HG03342 (cell line): Measurements from ENCODE around the gene GPR142.

ENCODE experiments used
- ATAC-seq: cut with Tn5 transposase; IDR thresholded peaks from one replicate; pipeline ENCODE4 v1.9.1; 2021; ENCODE audit warnings: mild to moderate bottlenecking, moderate library complexity; ENCODE audit not compliant: unreplicated experiment

Gene GPR142

GRCh38 chr17:74367206-74367605 is at the start of gene GPR142:
GPR142 (plus strand) TSS chr17:74367506; CDS start chr17:74369541, 2,035 bp downstream.
- no peak for ATAC-seq

- no peak for ATAC-seq
Measured at GRCh38 chr17:74318391-74318790, 48.9 kb upstream of the GPR142 start.

DNA sequence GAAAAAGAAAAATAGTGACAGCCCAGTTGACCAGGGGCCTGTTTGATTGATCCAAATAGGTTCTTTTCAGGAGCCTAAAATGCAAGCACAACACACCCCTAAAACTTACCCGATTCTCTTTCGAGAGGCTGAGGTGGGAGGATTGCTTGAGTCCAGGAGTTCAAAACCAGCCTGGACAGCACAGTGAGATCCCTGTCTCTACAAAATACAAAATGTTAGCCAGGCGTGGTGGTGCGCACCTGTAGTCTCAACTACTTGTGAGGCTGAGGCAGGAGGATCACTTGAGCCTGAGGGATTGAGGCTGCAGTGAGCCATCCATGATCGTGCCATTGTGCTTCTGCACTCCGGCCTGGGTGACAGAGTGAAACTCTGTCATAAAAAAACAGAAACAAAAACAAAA is 42.8 kb upstream of the GPR142 start:
- ATAC-seq, result no peak

GRCh38 chr17:74325376-74325742 is 41.9 kb upstream of the GPR142 start:
- no peak for ATAC-seq

GRCh38 chr17:74325743-74326379 is 41.4 kb upstream of the GPR142 start, which contains the start of gene KIF19:
KIF19 (plus strand) TSS chr17:74326226; CDS start chr17:74326350, 124 bp downstream.
- ATAC-seq, result no peak

- no peak for ATAC-seq
Measured at GRCh38 chr17:74326506-74326905, 40.8 kb upstream of the GPR142 start.

DNA sequence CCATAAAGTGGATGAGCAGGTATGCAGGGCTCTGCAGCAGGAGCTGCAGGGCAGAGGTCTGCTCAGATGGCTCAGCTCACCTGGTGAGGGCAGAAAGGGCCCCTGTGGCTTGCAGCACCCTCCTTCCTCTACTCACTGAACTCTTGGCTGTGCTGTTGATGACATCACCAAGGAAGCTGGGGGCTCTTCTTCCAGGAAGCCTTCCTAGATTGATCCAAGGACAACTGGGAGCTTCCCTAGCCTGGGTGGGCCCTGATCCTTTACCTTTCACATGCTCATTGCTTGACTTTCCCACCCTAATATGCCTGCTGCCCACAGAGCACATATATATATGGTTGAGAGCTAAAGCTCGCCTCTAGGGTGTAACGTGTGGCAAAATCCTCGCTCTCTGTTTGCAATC is 38.8 kb upstream of the GPR142 start:
- ATAC-seq, result no peak

- ATAC-seq, result no peak
Measured at GRCh38 chr17:74329378-74329777, 37.9 kb upstream of the GPR142 start.

GRCh38 chr17:74330446-74330845 is 36.9 kb upstream of the GPR142 start:
- ATAC-seq, result no peak

DNA sequence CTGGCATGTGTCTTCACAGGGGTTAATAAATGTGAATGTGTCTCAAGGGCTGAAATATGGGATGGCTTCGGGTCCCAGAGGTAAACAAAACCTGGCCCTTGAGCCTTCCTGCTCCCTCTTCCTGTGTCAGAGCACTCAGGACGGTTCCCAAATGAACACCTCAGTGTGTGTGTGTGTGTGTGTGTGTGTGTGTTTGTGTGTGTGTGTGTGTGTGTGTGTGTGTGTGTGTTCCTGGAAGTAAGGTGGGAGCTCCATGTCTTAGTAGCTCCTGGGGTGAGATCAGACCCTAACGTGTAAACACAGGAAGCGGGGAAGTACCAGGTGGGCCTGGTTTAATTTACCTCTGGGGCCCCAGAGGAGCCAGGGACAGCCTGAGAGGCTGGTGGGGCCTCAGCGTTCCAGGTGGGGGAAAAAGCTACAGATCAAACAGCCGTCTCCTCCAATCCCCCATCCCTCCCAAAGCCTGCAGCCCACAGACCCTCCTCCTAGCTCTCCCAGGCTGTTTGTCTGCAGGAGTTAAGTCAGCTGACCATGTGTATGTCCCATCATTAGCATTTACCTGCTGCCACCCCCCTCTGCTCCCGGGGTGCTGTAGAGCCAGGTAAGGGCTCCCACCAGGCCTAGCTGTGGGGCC is 35.2 kb upstream of the GPR142 start:
- ATAC-seq, result no peak

DNA sequence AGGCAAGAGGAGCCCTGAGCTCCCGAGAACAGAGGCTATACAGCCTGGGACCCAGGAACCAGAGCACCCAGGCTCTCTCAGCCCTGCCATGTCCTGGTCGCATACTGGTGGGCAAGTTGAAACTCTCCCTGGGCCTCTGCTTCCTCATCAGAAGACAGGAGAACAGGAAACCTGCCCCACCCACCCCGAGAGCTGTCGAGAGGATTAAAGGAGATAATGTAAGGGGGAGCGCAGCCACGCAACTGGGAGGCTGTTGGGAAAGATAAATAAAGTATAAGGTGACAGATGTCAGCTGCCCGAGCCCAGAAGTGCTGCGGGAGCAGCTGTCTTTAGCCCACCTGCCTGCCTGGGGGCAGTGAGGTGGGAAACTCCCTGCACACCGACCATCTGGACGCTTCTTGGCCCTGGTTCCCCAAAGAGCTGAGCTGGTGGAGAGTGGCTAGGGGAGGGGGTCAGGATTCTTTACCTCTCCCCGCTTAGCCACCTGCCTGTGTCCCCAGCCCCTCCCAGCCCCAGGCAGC is 34.5 kb upstream of the GPR142 start:
- ATAC-seq, result no peak

DNA sequence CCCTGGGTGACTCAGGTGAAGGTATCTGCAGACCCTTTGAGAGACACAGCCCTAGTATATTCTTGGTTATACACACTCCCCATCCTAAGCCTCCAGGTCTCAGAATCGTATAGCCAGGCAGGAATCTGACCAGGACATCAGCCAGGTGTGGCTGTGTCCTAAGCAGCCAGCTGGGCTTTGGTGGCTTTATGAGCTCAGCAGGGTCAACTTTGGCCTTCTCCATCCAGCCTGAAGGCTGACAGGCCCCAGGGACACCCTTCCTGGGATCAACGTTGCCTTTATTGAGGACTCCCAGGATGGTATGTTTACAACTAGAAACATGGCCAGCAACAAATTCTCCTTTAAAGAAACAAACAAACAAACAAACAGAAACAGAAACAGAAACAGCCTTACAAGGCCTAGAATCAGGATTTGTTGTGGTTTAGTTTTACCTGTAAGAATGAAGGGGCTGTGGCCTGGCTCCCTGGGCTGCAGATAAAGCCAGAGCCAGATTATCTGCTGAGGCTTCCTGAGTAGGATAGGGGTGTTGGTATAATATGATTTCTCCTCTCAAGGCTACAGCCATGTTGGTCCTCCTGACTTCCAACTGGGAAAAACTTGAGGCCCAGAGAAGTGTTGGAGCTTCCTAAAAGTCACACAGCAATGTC is 32.8 kb upstream of the GPR142 start:
- peak; percentile 44 for ATAC-seq

- ATAC-seq, result no peak
Measured at GRCh38 chr17:74335529-74336062, 31.7 kb upstream of the GPR142 start.

GRCh38 chr17:74336307-74336706 is 31.0 kb upstream of the GPR142 start:
- no peak for ATAC-seq

DNA sequence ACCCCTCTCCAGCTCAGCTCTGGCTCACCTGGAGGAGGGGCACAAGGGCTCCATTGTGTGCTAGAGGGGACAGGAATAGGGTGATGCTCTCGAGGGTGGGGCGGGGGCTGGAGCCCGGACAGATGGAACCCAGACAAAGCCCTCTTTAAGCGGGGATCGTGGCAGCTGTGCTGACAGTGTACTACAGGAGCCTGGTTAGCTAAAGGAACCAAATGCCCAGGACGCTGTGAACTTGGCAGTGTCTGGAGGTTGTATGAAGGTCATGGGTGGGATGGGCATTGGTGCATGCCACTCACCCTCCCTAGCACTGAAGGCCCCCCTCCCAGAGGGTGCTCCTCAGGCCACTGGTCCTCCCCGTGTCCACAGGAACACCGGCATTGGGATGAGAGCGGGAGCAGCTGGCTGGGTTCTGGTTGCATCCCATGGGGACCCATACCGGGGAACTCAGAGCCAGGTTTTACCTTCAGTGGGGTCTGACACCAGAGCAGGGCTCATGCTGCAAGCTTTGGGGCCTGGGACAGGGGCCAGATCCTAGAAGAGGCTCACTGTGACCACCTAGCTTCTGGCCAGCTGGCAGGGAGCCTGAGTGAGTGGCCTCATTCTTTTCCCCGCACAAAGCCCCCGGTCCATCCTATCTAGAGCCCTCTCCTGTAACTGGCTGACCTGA is 29.3 kb upstream of the GPR142 start:
- no peak for ATAC-seq

GRCh38 chr17:74339537-74340195 is 27.6 kb upstream of the GPR142 start:
- ATAC-seq, result no peak

- ATAC-seq, result no peak
Measured at GRCh38 chr17:74340470-74341023, 26.8 kb upstream of the GPR142 start.

DNA sequence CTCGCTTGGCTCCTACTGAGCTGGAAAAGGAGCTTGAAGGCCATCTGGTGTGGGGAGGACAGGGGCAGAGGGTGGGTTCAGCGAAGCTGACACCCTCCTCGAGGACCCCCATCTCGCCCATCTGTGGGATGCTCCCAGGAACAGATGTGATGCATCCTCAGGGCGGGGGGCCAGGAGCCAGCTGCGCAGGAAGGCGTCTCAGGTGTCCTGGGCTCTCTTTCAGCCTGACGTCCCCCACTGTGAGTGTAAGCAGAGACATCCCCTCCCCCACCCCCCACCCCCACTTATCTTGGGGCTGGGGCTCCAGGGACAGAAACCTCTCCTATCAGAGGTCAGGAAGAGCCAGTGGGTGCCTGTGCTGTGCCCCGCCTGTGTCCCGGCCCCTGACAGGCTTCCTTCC is 25.1 kb upstream of the GPR142 start:
- ATAC-seq, result no peak

DNA sequence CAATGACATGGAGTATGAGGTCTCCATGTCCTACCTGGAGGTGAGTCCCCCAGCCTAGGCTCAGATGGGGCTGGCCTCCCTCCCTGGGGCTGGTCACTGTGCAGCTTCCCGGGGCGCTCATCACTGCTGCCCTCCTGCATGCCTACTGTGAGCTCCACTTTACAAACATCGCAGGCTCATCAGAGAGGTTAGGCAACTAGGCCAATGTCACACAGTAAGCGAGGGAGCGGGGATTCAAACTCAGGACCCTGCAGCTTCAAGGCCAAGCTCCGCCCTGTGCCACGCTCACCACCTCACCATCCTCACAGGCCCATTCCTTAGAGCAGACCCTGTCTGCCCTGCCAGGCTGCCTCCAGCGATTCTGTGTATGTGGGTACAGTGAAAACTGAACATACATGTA is 24.2 kb upstream of the GPR142 start:
- ATAC-seq, result no peak

DNA sequence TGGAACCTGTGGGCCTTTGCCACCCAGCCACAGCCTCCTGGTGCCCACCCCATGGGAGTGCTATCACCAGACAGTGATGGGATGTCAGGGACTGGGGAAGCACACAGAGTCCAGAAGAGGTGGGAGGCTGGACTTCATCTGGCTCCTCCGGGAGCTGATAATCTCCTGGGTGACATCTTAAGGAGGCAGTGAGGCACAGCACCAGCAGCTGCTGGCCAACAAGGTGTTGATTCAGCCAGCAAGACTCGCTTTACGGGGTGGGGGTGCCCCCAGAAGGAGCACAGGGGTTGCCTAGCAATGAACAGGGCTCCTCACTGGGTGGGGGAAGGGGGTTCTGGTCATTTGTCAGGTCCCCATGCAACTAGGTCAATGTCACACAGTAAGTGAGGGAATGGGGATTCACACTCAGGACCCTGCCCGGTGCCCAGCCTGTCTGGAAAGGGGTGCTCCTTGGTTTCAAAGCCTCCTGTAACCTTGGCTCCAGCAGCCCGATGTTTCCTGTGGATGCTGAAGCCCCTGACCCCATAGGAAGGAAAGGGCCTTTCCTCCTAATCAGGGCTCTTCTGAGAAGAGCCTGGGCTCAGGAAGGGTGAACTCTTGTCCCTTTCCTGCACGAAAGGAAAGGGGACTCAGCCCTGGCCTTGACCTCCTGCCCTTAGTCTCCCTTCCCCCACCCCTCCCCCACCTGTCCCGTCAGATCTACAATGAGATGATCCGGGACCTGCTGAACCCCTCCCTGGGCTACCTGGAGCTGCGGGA is 23.6 kb upstream of the GPR142 start:
- no peak for ATAC-seq
